GM12892 (cell line): ENCODE results near the gene DTD1.

ENCODE experiments used
- POLR2A ChIP-seq: IDR thresholded peaks from 2 replicates; pipeline ENCODE4 v1.6.1; 2011; ENCODE audit warnings: low read depth, low read length, control low read depth
- POLR2AphosphoS5 ChIP-seq: IDR thresholded peaks from 2 replicates; pipeline ENCODE4 v1.6.1; 2011; ENCODE audit warnings: low read depth, low read length, control low read depth

- TF ChIP-seq POLR2A = no peak
- TF ChIP-seq POLR2AphosphoS5 = no peak
These were observed 140.5 kb downstream of the DTD1 start for GRCh38 chr20:18728165-18728869.
